Neural cell (in vitro differentiated cells): ENCODE measurements around the gene IRF4. TPM values are rescaled to one million over a fixed set of nuclear protein-coding genes. Genes with fewer than 3 reads are reported as not detected.
"Not testable (repeated sequence)": the region's sequence is repeated elsewhere in the genome, so short reads cannot be mapped to it uniquely, and the experiment has no call there.

ENCODE experiments used
- H2AFZ ChIP-seq: fragments of 200-600, 300-800 bp; sonication (generic), shearing (Covaris generic); 2 replicates; pipeline ENCODE4 v1.6.0; 2014; ENCODE audit warnings: low read depth, mild to moderate bottlenecking, antibody characterized with exemption, low read length, moderate library complexity
- H3F3A ChIP-seq: fragments of 200-600 bp; shearing (Covaris generic); 2 replicates; pipeline ENCODE4 v1.6.1; 2016; ENCODE audit warnings: mild to moderate bottlenecking, moderate library complexity, mixed read lengths, antibody characterized with exemption, low read length; ENCODE audit not compliant: insufficient read depth, poor library complexity, severe bottlenecking
- H3K27ac ChIP-seq: fragments of 200-600, 300-800 bp; sonication (generic), shearing (Covaris generic); 2 replicates; pipeline ENCODE4 v1.5.1; 2014; ENCODE audit warnings: mild to moderate bottlenecking, low read length, moderate library complexity
- H3K27me3 ChIP-seq: fragments of 300-800, 200-600 bp; sonication (generic), shearing (Covaris generic); 2 replicates; pipeline ENCODE4 v1.6.0; 2014; ENCODE audit warnings: mild to moderate bottlenecking, low read depth, low read length, moderate library complexity; ENCODE audit not compliant: insufficient read depth
- H3K36me3 ChIP-seq: fragments of 300-800, 200-600 bp; sonication (generic), shearing (Covaris generic); 2 replicates; pipeline ENCODE4 v1.5.1; 2014; ENCODE audit warnings: mild to moderate bottlenecking, antibody characterized with exemption, low read length, moderate library complexity; ENCODE audit not compliant: insufficient read depth
- H3K4me2 ChIP-seq: fragments of 300-800, 200-600 bp; sonication (generic), shearing (Covaris generic); 2 replicates; pipeline ENCODE4 v1.6.0; 2014; ENCODE audit warnings: mild to moderate bottlenecking, low read length
- H3K4me3 ChIP-seq: fragments of 300-800, 200-600 bp; sonication (generic), shearing (Covaris generic); 2 replicates; pipeline ENCODE4 v1.5.1; 2014; ENCODE audit warnings: mild to moderate bottlenecking, low read length, moderate library complexity
- H3K79me2 ChIP-seq: fragments of 200-600 bp; shearing (Covaris generic); replicated peaks from 2 replicates; pipeline ENCODE4 v1.6.0; 2014; ENCODE audit warnings: mild to moderate bottlenecking, low read length, moderate library complexity; ENCODE audit not compliant: insufficient read depth
- H3K9ac ChIP-seq: fragments of 300-800, 200-600 bp; sonication (generic), shearing (Covaris generic); 2 replicates; pipeline ENCODE4 v1.6.1; 2016; ENCODE audit warnings: mild to moderate bottlenecking, low read length, mixed read lengths
- H3K9me2 ChIP-seq: fragments of 200-600 bp; shearing (Covaris generic); 2 replicates; pipeline ENCODE4 v1.6.1; 2016; ENCODE audit warnings: mild to moderate bottlenecking, low read length, mixed read lengths; ENCODE audit not compliant: insufficient read depth
- H3K9me3 ChIP-seq: fragments of 200-600, 300-800 bp; sonication (generic), shearing (Covaris generic); 2 replicates; pipeline ENCODE4 v1.6.1; 2016; ENCODE audit warnings: mild to moderate bottlenecking, mixed run types, low read length, moderate library complexity, mixed read lengths
- H4K20me1 ChIP-seq: fragments of 200-600 bp; shearing (Covaris generic); 2 replicates; pipeline ENCODE4 v1.6.1; 2016; ENCODE audit warnings: mild to moderate bottlenecking, mixed run types; ENCODE audit not compliant: insufficient read depth
- EP300 ChIP-seq: fragments of 450-650 bp; conservative IDR thresholded peaks from 2 replicates; pipeline ENCODE4 v1.6.1; 2014; ENCODE audit warnings: antibody characterized with exemption, mild to moderate bottlenecking, moderate library complexity; ENCODE audit not compliant: poor library complexity, severe bottlenecking
- EZH2 ChIP-seq: fragments of 200-600, 300-800 bp; shearing (Covaris generic), sonication (generic); IDR thresholded peaks from 2 replicates; pipeline ENCODE4 v1.6.1; 2014; ENCODE audit warnings: antibody characterized with exemption, low read length, borderline replicate concordance, mild to moderate bottlenecking; ENCODE audit not compliant: insufficient read depth, poor library complexity, severe bottlenecking
- MXI1 ChIP-seq: fragments of 450-650 bp; conservative IDR thresholded peaks from 2 replicates; pipeline ENCODE4 v1.6.1; 2014; ENCODE audit warnings: antibody characterized with exemption, mild to moderate bottlenecking; ENCODE audit not compliant: poor library complexity, severe bottlenecking
- POLR2AphosphoS5 ChIP-seq: IDR thresholded peaks from 2 replicates; pipeline ENCODE4 v1.6.1; 2012
- RAD21 ChIP-seq: fragments of 450-650 bp; conservative IDR thresholded peaks from 2 replicates; pipeline ENCODE4 v1.6.1; 2014; ENCODE audit warnings: antibody characterized with exemption, mild to moderate bottlenecking, moderate library complexity
- SMC3 ChIP-seq: fragments of 450-650 bp; conservative IDR thresholded peaks from 2 replicates; pipeline ENCODE4 v1.6.1; 2014; ENCODE audit warnings: antibody characterized with exemption, mild to moderate bottlenecking, moderate library complexity; ENCODE audit not compliant: poor library complexity
- TAF1 ChIP-seq: IDR thresholded peaks from 2 replicates; pipeline ENCODE4 v1.6.1; 2012; ENCODE audit warnings: low read depth
- polyA plus RNA-seq: library from polyadenylated mRNA; depleted of rRNA; stranded (reverse); fragments of >200 nt; gene quantifications from 2 replicates; pipeline ENCODE4 v1.2.3, GENCODE V29; 2014
- TF ChIP-seq, protein P1 (sequence below): IDR thresholded peaks from 2 replicates; pipeline ENCODE4 v1.6.1; 2012; ENCODE audit warnings: borderline replicate concordance
- TF ChIP-seq, protein P2 (sequence below): fragments of 450-650 bp; IDR thresholded peaks from 2 replicates; pipeline ENCODE4 v1.5.1; 2014; ENCODE audit warnings: antibody characterized with exemption, mild to moderate bottlenecking, moderate library complexity; ENCODE audit not compliant: poor library complexity, severe bottlenecking

The IRF4 gene
- polyA plus RNA-seq, 1 donor from 2014 or later, result 0.05 TPM

DNA sequence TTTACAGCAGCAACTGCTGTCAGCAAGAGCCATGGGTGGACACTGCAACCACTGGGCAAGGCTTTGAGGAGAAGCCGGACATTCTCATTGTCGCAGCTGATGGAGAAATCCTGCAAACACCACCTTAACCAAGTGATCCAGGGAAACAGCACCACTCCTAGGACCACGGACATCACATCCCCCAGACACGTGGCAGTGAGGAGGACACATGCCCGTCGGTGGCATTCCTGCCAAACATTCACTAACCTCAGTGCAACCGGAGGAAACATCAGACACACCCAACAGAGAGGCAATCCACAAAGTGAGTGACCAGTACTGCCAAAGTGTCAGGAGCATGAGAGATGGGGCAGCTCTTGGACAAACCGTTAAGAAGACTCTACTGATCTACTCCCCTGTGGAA is 16.6 kb upstream of the IRF4 start:
- Histone ChIP-seq H3K4me3 (no peak overlapping the region), H3K9me3 (no peaks in the 10 kb centered on the region), H4K20me1 (no peaks in the 10 kb centered on the region), H3K9me2 (no peaks in the 10 kb centered on the region), H3K36me3 (no peaks in the 10 kb centered on the region), H3K79me2 (no peaks in the 10 kb centered on the region), H3K27me3 (no peaks in the 10 kb centered on the region), H3K4me2 (no peak overlapping the region), H2AFZ (no peak overlapping the region), H3K9ac (no peak overlapping the region), H3K27ac (no peak overlapping the region), H3F3A (no peaks in the 10 kb centered on the region)
- no peak for TF ChIP-seq RAD21
- TF ChIP-seq EZH2, result no peak
- TF ChIP-seq EP300, result no peak
- TF ChIP-seq, protein P1, sequence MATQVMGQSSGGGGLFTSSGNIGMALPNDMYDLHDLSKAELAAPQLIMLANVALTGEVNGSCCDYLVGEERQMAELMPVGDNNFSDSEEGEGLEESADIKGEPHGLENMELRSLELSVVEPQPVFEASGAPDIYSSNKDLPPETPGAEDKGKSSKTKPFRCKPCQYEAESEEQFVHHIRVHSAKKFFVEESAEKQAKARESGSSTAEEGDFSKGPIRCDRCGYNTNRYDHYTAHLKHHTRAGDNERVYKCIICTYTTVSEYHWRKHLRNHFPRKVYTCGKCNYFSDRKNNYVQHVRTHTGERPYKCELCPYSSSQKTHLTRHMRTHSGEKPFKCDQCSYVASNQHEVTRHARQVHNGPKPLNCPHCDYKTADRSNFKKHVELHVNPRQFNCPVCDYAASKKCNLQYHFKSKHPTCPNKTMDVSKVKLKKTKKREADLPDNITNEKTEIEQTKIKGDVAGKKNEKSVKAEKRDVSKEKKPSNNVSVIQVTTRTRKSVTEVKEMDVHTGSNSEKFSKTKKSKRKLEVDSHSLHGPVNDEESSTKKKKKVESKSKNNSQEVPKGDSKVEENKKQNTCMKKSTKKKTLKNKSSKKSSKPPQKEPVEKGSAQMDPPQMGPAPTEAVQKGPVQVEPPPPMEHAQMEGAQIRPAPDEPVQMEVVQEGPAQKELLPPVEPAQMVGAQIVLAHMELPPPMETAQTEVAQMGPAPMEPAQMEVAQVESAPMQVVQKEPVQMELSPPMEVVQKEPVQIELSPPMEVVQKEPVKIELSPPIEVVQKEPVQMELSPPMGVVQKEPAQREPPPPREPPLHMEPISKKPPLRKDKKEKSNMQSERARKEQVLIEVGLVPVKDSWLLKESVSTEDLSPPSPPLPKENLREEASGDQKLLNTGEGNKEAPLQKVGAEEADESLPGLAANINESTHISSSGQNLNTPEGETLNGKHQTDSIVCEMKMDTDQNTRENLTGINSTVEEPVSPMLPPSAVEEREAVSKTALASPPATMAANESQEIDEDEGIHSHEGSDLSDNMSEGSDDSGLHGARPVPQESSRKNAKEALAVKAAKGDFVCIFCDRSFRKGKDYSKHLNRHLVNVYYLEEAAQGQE, result no peak
- TF ChIP-seq, protein P2, sequence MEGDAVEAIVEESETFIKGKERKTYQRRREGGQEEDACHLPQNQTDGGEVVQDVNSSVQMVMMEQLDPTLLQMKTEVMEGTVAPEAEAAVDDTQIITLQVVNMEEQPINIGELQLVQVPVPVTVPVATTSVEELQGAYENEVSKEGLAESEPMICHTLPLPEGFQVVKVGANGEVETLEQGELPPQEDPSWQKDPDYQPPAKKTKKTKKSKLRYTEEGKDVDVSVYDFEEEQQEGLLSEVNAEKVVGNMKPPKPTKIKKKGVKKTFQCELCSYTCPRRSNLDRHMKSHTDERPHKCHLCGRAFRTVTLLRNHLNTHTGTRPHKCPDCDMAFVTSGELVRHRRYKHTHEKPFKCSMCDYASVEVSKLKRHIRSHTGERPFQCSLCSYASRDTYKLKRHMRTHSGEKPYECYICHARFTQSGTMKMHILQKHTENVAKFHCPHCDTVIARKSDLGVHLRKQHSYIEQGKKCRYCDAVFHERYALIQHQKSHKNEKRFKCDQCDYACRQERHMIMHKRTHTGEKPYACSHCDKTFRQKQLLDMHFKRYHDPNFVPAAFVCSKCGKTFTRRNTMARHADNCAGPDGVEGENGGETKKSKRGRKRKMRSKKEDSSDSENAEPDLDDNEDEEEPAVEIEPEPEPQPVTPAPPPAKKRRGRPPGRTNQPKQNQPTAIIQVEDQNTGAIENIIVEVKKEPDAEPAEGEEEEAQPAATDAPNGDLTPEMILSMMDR, result no peak
- no peak for TF ChIP-seq POLR2AphosphoS5
- TF ChIP-seq TAF1, result no peak
- no peak for TF ChIP-seq MXI1
- TF ChIP-seq SMC3, result no peak

DNA sequence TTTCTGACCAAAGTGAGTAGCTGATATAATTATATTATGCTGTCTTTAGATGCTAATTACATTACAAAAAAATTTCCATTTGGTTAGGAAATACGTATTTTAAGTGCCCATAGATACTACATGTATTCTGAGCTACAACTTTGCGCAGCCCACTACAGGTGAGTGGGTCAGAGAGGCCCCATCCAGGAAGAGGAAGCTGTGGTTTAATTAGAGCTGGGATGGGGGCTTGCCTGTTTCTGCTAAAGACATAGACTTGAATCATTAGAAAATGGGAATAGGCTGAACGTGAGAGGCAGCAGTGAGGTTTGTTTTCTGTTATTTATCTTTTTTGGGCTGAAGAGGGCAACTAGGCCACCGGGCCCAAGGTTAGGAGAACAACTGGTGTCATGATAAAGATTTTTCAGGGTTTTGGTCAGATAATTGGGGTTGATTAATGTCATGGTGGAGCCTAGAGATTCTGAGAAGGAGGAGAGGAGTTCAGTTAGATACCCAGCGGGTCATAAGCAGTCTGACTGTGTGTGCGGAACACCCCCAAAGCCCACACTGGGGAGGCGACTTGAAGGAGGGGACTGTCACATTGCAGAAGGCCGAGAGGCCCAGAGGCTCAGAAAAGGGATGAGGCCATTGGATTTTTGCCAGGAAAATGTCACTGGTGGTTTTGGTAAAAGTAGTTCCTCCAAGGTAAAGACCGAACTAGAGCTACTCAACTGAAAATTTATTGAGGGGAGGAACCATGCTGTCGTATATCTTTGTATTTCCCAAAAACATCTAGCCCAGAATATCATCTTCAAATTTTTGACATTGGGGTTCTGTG is 14.5 kb upstream of the IRF4 start:
- Histone ChIP-seq H3K9me2 (no peaks in the 10 kb centered on the region), H3K4me2 (no peak overlapping the region), H3F3A (no peaks in the 10 kb centered on the region), H2AFZ (no peak overlapping the region), H3K79me2 (no peaks in the 10 kb centered on the region), H3K36me3 (no peaks in the 10 kb centered on the region), H4K20me1 (no peaks in the 10 kb centered on the region), H3K27ac (no peak overlapping the region), H3K4me3 (no peak overlapping the region), H3K9me3 (no peaks in the 10 kb centered on the region), H3K9ac (no peak overlapping the region), H3K27me3 (no peaks in the 10 kb centered on the region)
- TF ChIP-seq MXI1 (no peak), EP300 (no peak), RAD21 (no peak), TAF1 (no peak), SMC3 (no peak), EZH2 (no peak), POLR2AphosphoS5 (no peak)
- TF ChIP-seq, protein P2, result no peak
- TF ChIP-seq, protein P1, result no peak

DNA sequence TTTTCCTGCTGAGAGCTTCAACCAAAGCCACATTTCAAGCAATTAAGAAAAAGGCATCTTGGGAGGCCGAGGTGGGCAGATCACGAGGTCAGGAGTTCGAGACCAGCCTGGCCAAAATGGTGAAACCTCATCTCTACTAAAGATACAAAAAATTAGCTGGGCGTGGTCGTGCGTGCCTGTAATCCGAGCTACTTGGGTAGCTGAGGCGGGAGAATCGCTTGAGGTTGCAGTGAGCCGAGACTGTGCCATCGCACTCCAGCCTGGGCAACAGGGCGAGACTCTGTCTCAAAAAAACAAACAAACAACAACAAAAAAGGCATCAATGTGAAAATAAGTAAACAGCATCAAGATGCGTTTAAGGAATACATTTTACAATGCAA is 13.9 kb upstream of the IRF4 start:
- H3K9me2 ChIP-seq, H3K27me3 ChIP-seq, H3K4me3 ChIP-seq, H3K4me2 ChIP-seq, H3K9ac ChIP-seq, H3F3A ChIP-seq, H3K79me2 ChIP-seq, H3K36me3 ChIP-seq, H2AFZ ChIP-seq, H3K9me3 ChIP-seq, H3K27ac ChIP-seq, H4K20me1 ChIP-seq: not testable (repeated sequence)
